Activated CD8-positive, alpha-beta memory T cell treated with anti-CD3 and anti-CD28 coated beads for 4 hours (primary cell): Measurements from ENCODE around the gene ASCL5.

ENCODE experiments used
- DNase-seq, 2 donors: peaks; one replicate each; pipeline ENCODE4 v3.0.0-alpha.2; 2020; ENCODE audit warnings: low read depth in 2 of 2

ASCL5 gene

DNA sequence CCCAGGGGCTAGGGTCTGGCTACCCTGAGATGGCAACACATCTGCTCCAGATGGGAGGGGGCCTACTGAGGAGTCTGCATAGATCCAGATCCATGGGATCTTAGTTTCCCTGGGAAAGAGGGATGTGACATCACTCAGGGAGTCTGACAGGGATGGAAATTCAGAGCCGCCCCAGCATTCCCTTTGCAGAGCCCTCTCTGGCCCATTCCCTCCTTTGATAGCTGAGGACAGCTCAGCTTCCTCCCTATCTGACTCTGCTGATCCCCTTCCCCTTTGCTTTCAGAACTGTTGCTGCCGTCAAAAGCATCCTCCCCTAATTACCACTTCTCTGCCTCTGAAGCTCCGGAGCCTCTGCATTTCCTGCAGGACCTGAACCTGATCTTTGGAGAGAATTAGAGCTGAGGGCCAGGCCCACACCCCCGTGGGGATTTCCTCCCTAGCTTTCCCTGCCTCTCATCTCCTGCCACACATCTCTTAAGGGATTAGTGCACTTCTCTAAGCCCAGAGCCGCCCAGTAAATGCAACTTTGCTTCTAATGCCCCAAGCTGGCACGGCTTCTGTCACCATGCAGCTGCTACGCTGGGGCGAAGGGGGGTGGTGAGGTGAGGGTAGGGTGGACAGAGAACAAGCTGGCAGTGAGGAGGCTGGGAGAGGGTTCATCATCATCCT lies 9.5 kb upstream of the ASCL5 start:
- no peak for DNase-seq

- DNase-seq = no peak
Measured at GRCh38 chr1:201134405-201134804, 7.4 kb upstream of the ASCL5 start.

GRCh38 chr1:201131398-201131797 lies 4.4 kb upstream of the ASCL5 start:
- no peak for DNase-seq

- no peak for DNase-seq
Measured at GRCh38 chr1:201128962-201129361, 2.0 kb upstream of the ASCL5 start.

DNA sequence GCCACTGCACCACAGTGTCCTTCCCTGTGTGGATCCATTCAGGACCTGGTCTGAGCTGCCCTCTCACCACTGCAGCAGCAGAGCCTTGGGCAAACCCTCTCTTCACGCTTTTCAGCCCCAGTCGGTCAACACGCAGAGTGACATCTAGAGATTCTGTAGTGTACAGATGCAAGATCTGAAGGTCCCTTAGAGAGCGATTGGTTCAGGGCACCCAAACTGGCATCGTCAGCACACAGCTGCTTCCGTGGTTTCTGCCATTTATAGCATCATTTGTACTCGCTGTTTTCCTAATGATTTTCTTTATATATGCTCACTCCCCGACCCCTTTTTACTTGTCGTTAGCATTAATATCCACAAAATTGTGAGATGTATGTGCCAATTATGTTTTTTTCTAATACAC lies 1.5 kb upstream of the ASCL5 start:
- DNase-seq = no peak

GRCh38 chr1:201127755-201128455 lies 921 bp upstream of the ASCL5 start:
- no peak for DNase-seq

- no peak for DNase-seq
Measured at GRCh38 chr1:201126463-201126831, 537 bp downstream of the ASCL5 start.

DNA sequence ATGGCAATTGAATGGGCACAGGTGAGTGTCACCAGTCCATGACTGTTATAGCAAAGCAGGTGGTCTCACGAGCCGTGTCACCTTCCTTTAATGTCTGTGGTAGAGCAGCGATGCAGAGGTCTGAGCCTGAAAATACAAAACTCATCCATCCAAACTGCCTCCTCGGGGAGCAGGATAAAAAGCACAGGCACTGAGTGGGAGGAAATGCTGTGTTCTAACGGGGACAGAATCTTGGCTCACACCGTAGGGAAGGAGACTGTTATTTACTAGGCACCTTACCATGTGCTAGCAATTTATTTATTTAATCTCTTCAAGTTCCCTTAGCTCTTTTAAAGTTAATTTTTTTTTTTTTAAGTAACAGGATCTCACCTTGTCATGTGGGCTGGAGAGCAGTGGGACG lies 1.2 kb downstream of the ASCL5 start:
- no peak for DNase-seq

- no peak for DNase-seq
Measured at GRCh38 chr1:201125019-201125418, 2.0 kb downstream of the ASCL5 start.

- DNase-seq = no peak
Measured at GRCh38 chr1:201123866-201124265, 3.1 kb downstream of the ASCL5 start.

GRCh38 chr1:201122321-201122957 lies 4.5 kb downstream of the ASCL5 start:
- no peak for DNase-seq

GRCh38 chr1:201119206-201120197 lies 7.5 kb downstream of the ASCL5 start:
- DNase-seq = peak in 1 of 2 donors; percentile 9

GRCh38 chr1:201116091-201116490 lies 10.9 kb downstream of the ASCL5 start:
- DNase-seq = no peak

GRCh38 chr1:201115390-201115937 lies 11.5 kb downstream of the ASCL5 start:
- no peak for DNase-seq

DNA sequence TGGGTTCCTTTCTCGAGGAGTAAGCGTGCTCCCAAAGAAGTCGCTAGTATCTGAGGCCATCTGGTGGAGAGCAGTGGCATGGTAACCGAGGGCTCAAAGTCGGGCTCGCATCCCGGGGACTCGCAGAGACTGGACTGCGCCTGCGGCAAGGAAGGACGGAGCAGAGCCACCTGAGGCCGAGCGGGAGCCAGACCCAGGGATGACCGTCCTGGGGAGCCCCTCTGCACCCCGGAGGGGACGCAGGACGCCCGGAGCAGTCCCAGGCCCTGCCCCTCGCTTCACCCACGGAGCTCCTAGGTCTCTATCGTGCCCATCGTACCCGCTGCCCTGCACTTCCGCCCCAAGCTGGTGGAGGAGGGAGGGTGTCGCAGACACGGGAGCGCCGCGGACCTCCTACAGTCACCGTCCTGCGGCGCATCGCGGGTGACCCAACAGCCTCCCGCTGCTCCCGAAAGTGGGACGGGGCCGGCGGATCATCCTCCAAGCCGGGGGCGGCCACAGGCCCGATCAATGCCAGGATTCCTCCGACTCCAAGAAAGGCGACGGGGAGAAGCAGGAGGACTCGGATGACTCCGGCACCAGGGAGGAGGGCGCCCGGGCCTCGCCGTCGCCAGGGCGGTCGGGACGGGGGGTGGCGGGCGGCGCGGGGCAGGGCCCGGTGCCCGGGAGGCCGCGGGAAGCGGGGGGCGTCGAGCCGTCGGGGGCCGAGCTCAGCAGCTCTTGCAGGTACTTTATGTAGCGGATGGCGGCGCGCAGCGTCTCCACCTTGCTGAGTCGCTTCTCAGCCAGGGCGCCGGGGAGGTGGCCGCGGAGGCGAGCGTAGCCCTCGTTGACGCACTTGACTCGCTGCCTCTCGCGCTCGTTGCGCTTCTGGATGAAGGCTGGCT lies 12.5 kb downstream of the ASCL5 start:
- DNase-seq = peak; percentile 47 to 51

DNA sequence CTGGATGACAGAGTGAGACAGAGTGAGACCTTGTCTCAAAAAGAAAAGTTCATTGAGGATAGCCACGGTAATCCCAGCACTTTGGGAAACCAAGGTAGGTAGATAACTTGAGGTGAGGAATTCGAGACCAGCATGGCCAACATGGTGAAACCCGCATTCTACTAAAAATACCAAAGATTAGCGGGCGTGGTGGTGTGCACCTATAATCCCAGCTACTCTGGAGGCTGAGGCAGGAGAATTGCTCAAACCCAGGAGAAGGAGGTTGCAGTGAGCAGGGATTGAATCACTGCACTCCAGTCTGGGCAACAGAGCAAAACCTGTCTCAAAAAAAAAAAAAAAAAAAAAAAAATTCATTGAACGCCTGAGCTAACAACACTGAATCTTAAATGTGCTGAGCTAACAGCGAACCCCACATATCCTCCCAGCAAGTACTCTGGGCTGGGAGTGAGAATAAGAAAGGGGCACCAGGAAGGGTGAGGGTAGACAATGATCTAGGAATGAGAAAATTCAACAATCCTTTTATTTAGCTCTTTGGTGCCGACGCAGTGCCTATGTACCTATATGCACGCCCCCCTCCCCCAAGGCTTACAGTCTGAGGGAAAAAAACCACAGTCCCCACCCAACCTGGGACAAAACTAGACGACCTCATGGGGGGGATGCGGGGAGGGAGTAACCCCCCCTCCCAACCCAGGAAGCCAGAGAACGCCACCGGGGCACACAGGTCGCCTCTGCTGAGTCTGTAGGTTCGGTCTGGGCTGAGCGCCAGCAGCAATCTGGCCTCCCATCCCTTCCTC lies 13.3 kb downstream of the ASCL5 start:
- no peak for DNase-seq

- no peak for DNase-seq
Measured at GRCh38 chr1:201112926-201113325, 14.1 kb downstream of the ASCL5 start.

DNA sequence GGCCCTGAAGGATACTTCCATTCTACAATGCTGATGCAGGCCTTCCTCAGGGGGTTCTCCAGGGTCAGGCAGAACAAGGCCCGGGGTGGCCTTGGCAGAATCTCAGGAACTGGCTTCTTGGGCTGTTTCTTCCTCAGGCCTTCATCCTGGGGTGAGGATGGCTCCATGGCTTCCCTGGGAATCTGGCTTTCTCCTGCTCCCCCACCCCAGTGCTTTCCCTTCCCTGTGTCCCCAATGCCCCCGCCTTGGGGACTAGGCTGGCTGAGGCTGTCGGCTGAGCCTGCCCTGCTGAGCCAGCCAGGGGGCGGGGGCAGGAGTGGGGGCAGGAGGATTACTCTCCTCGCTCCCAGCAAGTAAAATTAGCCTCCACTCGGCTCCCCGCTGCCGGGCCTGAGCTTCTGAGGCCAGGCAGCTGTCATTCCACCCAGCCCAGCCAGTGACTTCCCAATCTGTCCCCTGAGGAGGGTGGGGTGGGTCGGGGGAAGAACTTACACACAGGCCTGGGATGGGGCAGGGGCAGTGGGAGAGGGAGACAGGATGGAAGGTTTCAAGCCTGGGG lies 14.7 kb downstream of the ASCL5 start, which contains the start of gene CACNA1S:
Gene CACNA1S, minus strand, starts transcription at position 254 of the 559 bp plus-strand sequence. Its CDS starts 87 bp downstream, at position 167.
- no peak for DNase-seq

- no peak for DNase-seq
Measured at GRCh38 chr1:201111672-201112071, 15.3 kb downstream of the ASCL5 start.
